ENCODE results near the gene ZNF771. TPM values are rescaled to one million over a fixed set of nuclear protein-coding genes. Genes with fewer than 3 reads are reported as not detected.
A peak's percentile ranks its signal among the peaks of the same experiment; 100 is the strongest.

Gene ZNF771
- total and polyA plus RNA-seq, 9 of the 15 experiments (the other 6 are each of a cell fraction or from before 2014, with no cell fraction given) = 1.5 to 12.6 (median 4.4) TPM

DNA sequence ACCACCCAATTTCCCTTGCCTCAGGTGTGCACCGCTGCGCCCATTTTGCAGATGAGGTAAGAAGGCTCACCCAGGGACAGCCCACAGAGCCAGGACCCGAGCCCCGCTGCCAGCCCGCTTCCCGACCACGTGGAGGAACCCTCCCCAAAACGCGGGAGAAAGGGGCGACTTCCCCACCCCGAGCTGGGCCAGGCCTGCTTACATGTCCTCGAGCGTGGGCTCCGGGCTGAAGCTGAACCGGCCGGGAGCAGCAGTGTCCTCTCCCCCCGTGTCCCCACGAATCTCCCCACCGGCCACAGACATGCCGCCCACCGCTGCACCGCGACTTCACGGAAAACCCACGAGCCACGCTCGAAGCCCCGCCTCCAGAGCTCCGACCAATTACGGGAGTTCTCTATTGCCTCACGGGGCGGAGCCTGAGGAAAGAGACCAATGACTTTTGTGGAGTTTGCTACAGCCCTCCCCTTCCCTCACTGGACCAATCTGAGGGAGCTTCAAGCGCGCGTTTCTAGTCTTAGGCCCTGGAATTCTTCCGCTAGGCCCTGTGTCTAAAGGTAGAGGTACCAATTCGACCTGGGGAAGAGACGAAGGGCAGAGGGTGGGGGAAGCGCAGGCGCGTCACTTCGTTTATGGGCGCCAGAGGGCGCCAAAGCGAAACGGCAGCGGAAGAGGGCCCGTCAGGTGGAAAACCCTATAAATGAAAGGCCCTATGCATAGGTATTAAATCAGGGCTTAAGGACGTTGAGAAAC is 22.4 kb downstream of the ZNF771 start, which contains the start of gene DCTPP1 (continued):
- TF ChIP-seq PHF20 (IDR thresholded peaks at IDR 0.05; ENCODE audit: partially characterized antibody) (peak; percentile 49), EZH2 (IDR thresholded peaks at IDR 0.05; ENCODE audit: borderline replicate concordance, low read depth, low read length) (no peak), RBM22 (IDR thresholded peaks at IDR 0.05; ENCODE audit: low read depth, low read length, poor library complexity, severe bottlenecking) (no peak), ZBED1 (IDR thresholded peaks at IDR 0.05) (no peak), NFATC3 (IDR thresholded peaks at IDR 0.05) (no peak), PTRF (tag; IDR thresholded peaks at IDR 0.05) (no peak), RBM17 (IDR thresholded peaks at IDR 0.05; ENCODE audit: borderline replicate concordance, low read depth, low read length) (no peak), ZNF436 (CRISPR knock-in tag; IDR thresholded peaks at IDR 0.05) (no peak), ZBTB8A (IDR thresholded peaks at IDR 0.05; ENCODE audit: partially characterized antibody) (no peak), BCL6 (CRISPR knock-in tag; IDR thresholded peaks at IDR 0.05) (no peak), STAT5A (IDR thresholded peaks at IDR 0.05; ENCODE audit: borderline replicate concordance, low read length) (no peak), MAFK (IDR thresholded peaks at IDR 0.05; ENCODE audit: low read length) (no peak), SUPT5H (IDR thresholded peaks at IDR 0.05) (peak; percentile 81), NFE2L1 (tag; IDR thresholded peaks at IDR 0.05; ENCODE audit: borderline replicate concordance, low read depth) (no peak), SMARCA4 (IDR thresholded peaks at IDR 0.05) (peak; percentile 75), OTX1 (CRISPR knock-in tag; IDR thresholded peaks at IDR 0.05) (no peak), ZFP1 (CRISPR knock-in tag; IDR thresholded peaks at IDR 0.05) (no peak), ZNF239 (CRISPR knock-in tag; IDR thresholded peaks at IDR 0.05) (no peak)
- TF ChIP-seq, protein P1, sequence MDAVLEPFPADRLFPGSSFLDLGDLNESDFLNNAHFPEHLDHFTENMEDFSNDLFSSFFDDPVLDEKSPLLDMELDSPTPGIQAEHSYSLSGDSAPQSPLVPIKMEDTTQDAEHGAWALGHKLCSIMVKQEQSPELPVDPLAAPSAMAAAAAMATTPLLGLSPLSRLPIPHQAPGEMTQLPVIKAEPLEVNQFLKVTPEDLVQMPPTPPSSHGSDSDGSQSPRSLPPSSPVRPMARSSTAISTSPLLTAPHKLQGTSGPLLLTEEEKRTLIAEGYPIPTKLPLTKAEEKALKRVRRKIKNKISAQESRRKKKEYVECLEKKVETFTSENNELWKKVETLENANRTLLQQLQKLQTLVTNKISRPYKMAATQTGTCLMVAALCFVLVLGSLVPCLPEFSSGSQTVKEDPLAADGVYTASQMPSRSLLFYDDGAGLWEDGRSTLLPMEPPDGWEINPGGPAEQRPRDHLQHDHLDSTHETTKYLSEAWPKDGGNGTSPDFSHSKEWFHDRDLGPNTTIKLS (IDR thresholded peaks at IDR 0.05; ENCODE audit: borderline replicate concordance, low read depth) = no peak; the same call in none of the 2 replicates
- TF ChIP-seq, protein P2, sequence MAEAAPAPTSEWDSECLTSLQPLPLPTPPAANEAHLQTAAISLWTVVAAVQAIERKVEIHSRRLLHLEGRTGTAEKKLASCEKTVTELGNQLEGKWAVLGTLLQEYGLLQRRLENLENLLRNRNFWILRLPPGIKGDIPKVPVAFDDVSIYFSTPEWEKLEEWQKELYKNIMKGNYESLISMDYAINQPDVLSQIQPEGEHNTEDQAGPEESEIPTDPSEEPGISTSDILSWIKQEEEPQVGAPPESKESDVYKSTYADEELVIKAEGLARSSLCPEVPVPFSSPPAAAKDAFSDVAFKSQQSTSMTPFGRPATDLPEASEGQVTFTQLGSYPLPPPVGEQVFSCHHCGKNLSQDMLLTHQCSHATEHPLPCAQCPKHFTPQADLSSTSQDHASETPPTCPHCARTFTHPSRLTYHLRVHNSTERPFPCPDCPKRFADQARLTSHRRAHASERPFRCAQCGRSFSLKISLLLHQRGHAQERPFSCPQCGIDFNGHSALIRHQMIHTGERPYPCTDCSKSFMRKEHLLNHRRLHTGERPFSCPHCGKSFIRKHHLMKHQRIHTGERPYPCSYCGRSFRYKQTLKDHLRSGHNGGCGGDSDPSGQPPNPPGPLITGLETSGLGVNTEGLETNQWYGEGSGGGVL (CRISPR knock-in tag; IDR thresholded peaks at IDR 0.05) = no peak
- TF ChIP-seq, protein P3, sequence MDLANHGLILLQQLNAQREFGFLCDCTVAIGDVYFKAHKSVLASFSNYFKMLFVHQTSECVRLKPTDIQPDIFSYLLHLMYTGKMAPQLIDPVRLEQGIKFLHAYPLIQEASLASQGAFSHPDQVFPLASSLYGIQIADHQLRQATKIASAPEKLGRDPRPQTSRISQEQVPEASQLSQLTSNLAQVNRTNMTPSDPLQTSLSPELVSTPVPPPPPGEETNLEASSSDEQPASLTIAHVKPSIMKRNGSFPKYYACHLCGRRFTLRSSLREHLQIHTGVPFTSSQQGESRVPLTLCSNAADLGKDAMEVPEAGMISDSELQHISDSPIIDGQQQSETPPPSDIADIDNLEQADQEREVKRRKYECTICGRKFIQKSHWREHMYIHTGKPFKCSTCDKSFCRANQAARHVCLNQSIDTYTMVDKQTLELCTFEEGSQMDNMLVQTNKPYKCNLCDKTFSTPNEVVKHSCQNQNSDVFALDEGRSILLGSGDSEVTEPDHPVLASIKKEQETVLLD (IDR thresholded peaks at IDR 0.05) = peak; percentile 84
- TF ChIP-seq, protein P4, sequence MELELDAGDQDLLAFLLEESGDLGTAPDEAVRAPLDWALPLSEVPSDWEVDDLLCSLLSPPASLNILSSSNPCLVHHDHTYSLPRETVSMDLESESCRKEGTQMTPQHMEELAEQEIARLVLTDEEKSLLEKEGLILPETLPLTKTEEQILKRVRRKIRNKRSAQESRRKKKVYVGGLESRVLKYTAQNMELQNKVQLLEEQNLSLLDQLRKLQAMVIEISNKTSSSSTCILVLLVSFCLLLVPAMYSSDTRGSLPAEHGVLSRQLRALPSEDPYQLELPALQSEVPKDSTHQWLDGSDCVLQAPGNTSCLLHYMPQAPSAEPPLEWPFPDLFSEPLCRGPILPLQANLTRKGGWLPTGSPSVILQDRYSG (tag; conservative IDR thresholded peaks at IDR 0.05; ENCODE audit: low read depth) = no peak
- TF ChIP-seq, protein P5, sequence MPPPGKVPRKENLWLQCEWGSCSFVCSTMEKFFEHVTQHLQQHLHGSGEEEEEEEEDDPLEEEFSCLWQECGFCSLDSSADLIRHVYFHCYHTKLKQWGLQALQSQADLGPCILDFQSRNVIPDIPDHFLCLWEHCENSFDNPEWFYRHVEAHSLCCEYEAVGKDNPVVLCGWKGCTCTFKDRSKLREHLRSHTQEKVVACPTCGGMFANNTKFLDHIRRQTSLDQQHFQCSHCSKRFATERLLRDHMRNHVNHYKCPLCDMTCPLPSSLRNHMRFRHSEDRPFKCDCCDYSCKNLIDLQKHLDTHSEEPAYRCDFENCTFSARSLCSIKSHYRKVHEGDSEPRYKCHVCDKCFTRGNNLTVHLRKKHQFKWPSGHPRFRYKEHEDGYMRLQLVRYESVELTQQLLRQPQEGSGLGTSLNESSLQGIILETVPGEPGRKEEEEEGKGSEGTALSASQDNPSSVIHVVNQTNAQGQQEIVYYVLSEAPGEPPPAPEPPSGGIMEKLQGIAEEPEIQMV (tag; conservative IDR thresholded peaks at IDR 0.05; ENCODE audit: low read depth) = no peak

All from K562 (cell line).